Smooth muscle cell (in vitro differentiated cells): ENCODE results near the gene TIGD6. TPM values are rescaled to one million over a fixed set of nuclear protein-coding genes. Genes with fewer than 3 reads are reported as not detected.

Experiments
- DNase-seq: peaks from one replicate; lab custom pipeline; 2025; ENCODE audit not compliant: unreplicated experiment; lab: John Stamatoyannopoulos, UW
- H2AFZ ChIP-seq: fragments of 200-600 bp; sonication (generic); 2 replicates; pipeline ENCODE4 v1.6.0; 2016; ENCODE audit warnings: antibody characterized with exemption, low read depth, mild to moderate bottlenecking
- H3F3A ChIP-seq: fragments of 200-600 bp; sonication (generic); 2 replicates; pipeline ENCODE4 v1.6.0; 2017; ENCODE audit warnings: antibody characterized with exemption, low read depth
- H3K27ac ChIP-seq: fragments of 200-600 bp; sonication (generic); 2 replicates; pipeline ENCODE4 v1.5.1; 2016; ENCODE audit warnings: low read depth, mild to moderate bottlenecking
- H3K27me3 ChIP-seq: fragments of 200-600 bp; sonication (generic); 2 replicates; pipeline ENCODE4 v1.6.1; 2016; ENCODE audit warnings: low read depth, mild to moderate bottlenecking
- H3K36me3 ChIP-seq: fragments of 200-600 bp; sonication (generic); 2 replicates; pipeline ENCODE4 v1.5.1; 2016; ENCODE audit warnings: low read depth
- H3K4me1 ChIP-seq: fragments of 200-600 bp; sonication (generic); 2 replicates; pipeline ENCODE4 v1.5.1; 2016; ENCODE audit warnings: low read depth
- H3K4me2 ChIP-seq: fragments of 200-600 bp; sonication (generic); 2 replicates; pipeline ENCODE4 v1.6.0; 2016; ENCODE audit warnings: mild to moderate bottlenecking
- H3K4me3 ChIP-seq: fragments of 200-600 bp; sonication (generic); 2 replicates; pipeline ENCODE4 v1.5.1; 2016; ENCODE audit warnings: mild to moderate bottlenecking
- H3K79me2 ChIP-seq: fragments of 200-600 bp; sonication (generic); 2 replicates; pipeline ENCODE4 v1.6.0; 2016; ENCODE audit warnings: low read depth, mild to moderate bottlenecking
- H3K9ac ChIP-seq: fragments of 200-600 bp; sonication (generic); 2 replicates; pipeline ENCODE4 v1.6.0; 2016; ENCODE audit warnings: low read depth
- H3K9me3 ChIP-seq: fragments of 200-600 bp; sonication (generic); replicated peaks from 2 replicates; pipeline ENCODE4 v1.5.1; 2016; ENCODE audit warnings: low read depth
- H4K20me1 ChIP-seq: fragments of 200-600 bp; sonication (generic); 2 replicates; pipeline ENCODE4 v1.6.0; 2016; ENCODE audit warnings: low read depth
- CTCF ChIP-seq: fragments of 200-600 bp; sonication (generic); IDR thresholded peaks from 2 replicates; pipeline ENCODE4 v1.5.1; 2017; ENCODE audit warnings: borderline replicate concordance, mild to moderate bottlenecking, antibody characterized with exemption; ENCODE audit not compliant: insufficient read depth, poor library complexity, severe bottlenecking
- WGBS: methylation state at CpG from one replicate; pipeline ENCODE4 v1.1.7; 2016; ENCODE audit warnings: low lambda C conversion rate; 5-methylcytosine and 5-hydroxymethylcytosine counted together
- polyA plus RNA-seq: library from polyadenylated mRNA; unstranded; fragments of >200 nt; fragmentation: Nextera tagmentation; extraction: Ambion mirVana; gene quantifications from 2 replicates; pipeline ENCODE4 v1.2.1, GENCODE V29; 2016
- total RNA-seq: library from RNA; depleted of rRNA; stranded (reverse); fragments of >200 nt; gene quantifications from 2 replicates; pipeline ENCODE4 v1.2.3, GENCODE V29; 2014

The TIGD6 gene
- total and polyA plus RNA-seq, 2 experiments from 2014 or later, result 3.6 to 5.1 TPM

- Histone ChIP-seq H2AFZ (peak within 1 kb of the TSS; percentile 88), H3F3A (peaks cover 7% of the 10 kb centered on the region), H3K4me3 (peak within 1 kb of the TSS; percentile 89), H3K9ac (peak within 1 kb of the TSS; percentile 86), H3K9me3 (no peaks in the 10 kb centered on the region), H3K4me2 (peak within 1 kb of the TSS; percentile 83), H3K79me2 (no peaks in the 10 kb centered on the region), H3K4me1 (peaks cover 14% of the 10 kb centered on the region), H3K27ac (peak within 1 kb of the TSS; percentile 96), H4K20me1 (peaks cover 3% of the 10 kb centered on the region), H3K27me3 (no peaks in the 10 kb centered on the region), H3K36me3 (no peaks in the 10 kb centered on the region)
- 1% methylated on average over 72 of the region's 84 CpGs for WGBS
- no peak for TF ChIP-seq CTCF
- peak; percentile 87 for DNase-seq
Observed at GRCh38 chr5:149960272-149961185, 39.9 kb downstream of the TIGD6 start, which contains the start of gene SLC26A2. Gene SLC26A2 (plus strand): TSS chr5:149960758. CDS start chr5:149977653, 16,895 bp downstream.

DNA sequence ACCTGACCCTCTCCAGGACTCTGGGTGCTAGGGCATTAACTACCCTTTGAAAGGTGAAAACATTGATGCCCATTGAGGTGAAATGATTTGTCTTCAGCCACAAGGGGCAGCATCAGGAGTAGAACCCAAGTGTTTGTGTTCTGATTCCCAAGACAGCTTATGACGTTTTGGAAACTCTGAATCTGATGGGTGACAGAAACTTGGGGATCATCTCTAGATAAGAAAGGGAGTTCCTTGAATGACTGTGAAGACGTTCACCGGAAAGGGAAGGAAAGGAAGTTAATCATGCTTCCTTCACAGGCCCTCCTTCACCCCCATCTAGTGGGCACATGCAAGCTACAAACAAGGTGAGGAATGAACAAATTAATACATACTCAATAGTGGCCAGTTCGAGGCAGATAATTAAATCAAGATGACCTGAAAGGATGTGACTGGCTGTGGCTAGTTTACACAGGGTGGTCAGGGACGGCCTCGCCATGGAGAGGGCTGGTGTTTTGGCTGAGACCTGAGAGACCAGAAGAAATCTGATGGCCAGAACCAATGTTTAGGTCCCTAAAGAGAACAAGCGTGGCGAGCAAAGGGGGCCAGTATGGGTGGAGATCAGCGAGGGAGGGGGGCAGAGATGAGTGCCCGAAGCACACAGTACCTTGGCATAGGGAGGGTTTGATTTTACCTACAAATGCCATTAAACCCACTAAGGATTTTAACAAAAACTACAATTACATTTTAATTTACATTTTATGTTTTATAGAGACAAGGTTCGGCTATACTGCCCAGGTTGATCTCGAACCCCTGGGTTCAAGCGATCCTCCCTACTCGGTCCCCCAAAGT lies 40.8 kb downstream of the TIGD6 start:
- Histone ChIP-seq H3K4me2 (peak overlapping the region; percentile 83), H3K9ac (peak overlapping the region; percentile 86), H3F3A (peaks cover 7% of the 10 kb centered on the region), H3K4me3 (peak overlapping the region; percentile 89), H2AFZ (peak overlapping the region; percentile 77), H3K27ac (peak overlapping the region; percentile 96), H3K4me1 (peaks cover 14% of the 10 kb centered on the region), H3K27me3 (no peaks in the 10 kb centered on the region), H3K9me3 (no peaks in the 10 kb centered on the region), H4K20me1 (peaks cover 3% of the 10 kb centered on the region), H3K79me2 (no peaks in the 10 kb centered on the region), H3K36me3 (no peaks in the 10 kb centered on the region)
- DNase-seq, result no peak
- 33% methylated on average over 14 of the region's 14 CpGs for WGBS
- TF ChIP-seq CTCF, result peak; percentile 46

GRCh38 chr5:149957855-149958254 lies 42.6 kb downstream of the TIGD6 start:
- Histone ChIP-seq H3F3A (peaks cover 7% of the 10 kb centered on the region), H3K27ac (no peak overlapping the region), H3K4me3 (no peak overlapping the region), H3K4me1 (peaks cover 14% of the 10 kb centered on the region), H3K9ac (no peak overlapping the region), H3K79me2 (no peaks in the 10 kb centered on the region), H3K27me3 (no peaks in the 10 kb centered on the region), H2AFZ (no peak overlapping the region), H4K20me1 (peaks cover 3% of the 10 kb centered on the region), H3K4me2 (no peak overlapping the region), H3K36me3 (no peaks in the 10 kb centered on the region), H3K9me3 (no peaks in the 10 kb centered on the region)
- WGBS, result 66% methylated on average over 4 of the region's 4 CpGs
- no peak for TF ChIP-seq CTCF
- no peak for DNase-seq
